GM12878 (cell line): ENCODE measurements around the gene PLCG1.

Source experiments
- KDM1A ChIP-seq: fragments of 200-600 bp; sonication (generic); IDR thresholded peaks from 2 replicates; pipeline ENCODE4 v1.6.1; 2016; ENCODE audit warnings: borderline replicate concordance
- MAX ChIP-seq: IDR thresholded peaks from 2 replicates; pipeline ENCODE4 v1.6.1; 2012; ENCODE audit warnings: low read depth, low read length, improper control_type of control experiment
- MLLT1 ChIP-seq: fragments of 450-650 bp; IDR thresholded peaks from 2 replicates; pipeline ENCODE4 v1.6.1; 2016; ENCODE audit warnings: mild to moderate bottlenecking
- TF ChIP-seq, protein P1 (sequence below), 3 experiments: IDR thresholded peaks in 2 of 3; conservative IDR thresholded peaks in 1 of 3; 2 replicates each; pipeline ENCODE4 v1.5.1; 2011; ENCODE audit warnings: low read depth in 3 of 3, low read length in 3 of 3, mild to moderate bottlenecking in 3 of 3, control low read depth in 2 of 3, moderate library complexity in 2 of 3, inconsistent platforms in 1 of 3, mixed read lengths in 1 of 3; ENCODE audit not compliant: control insufficient read depth in 2 of 3, insufficient read depth in 1 of 3; ENCODE audit errors: extremely low read depth in 1 of 3
- TF ChIP-seq, protein P2 (sequence below): IDR thresholded peaks from 2 replicates; pipeline ENCODE4 v1.6.1; 2012; ENCODE audit warnings: mild to moderate bottlenecking, low read depth, low read length

DNA sequence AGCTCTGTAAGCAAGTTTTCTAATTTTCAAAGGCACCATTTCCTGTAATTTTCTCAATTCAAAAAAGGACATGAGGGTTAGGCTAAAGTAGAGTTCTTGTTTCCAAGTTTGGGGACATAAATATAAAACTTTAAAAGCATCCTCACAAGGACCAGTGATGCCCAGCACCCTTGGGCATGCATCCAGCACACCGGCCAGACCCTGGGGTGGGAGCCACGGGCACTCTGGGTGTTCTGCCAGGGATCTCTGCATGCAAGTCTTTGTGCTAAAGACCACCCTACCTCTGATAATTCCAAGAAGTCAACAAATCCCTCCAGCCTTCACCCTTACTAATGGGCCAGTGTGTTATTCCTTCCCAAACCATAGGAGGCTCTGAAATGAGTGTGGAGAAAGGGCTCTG, 46.5 kb downstream of the PLCG1 start:
- no peak for TF ChIP-seq KDM1A
- TF ChIP-seq, protein P1, sequence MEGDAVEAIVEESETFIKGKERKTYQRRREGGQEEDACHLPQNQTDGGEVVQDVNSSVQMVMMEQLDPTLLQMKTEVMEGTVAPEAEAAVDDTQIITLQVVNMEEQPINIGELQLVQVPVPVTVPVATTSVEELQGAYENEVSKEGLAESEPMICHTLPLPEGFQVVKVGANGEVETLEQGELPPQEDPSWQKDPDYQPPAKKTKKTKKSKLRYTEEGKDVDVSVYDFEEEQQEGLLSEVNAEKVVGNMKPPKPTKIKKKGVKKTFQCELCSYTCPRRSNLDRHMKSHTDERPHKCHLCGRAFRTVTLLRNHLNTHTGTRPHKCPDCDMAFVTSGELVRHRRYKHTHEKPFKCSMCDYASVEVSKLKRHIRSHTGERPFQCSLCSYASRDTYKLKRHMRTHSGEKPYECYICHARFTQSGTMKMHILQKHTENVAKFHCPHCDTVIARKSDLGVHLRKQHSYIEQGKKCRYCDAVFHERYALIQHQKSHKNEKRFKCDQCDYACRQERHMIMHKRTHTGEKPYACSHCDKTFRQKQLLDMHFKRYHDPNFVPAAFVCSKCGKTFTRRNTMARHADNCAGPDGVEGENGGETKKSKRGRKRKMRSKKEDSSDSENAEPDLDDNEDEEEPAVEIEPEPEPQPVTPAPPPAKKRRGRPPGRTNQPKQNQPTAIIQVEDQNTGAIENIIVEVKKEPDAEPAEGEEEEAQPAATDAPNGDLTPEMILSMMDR (IDR thresholded peaks at IDR 0.05 in 2 of 3, conservative IDR thresholded peaks at IDR 0.05 in 1 of 3; ENCODE audit: control insufficient read depth in 2 of 3, extremely low read depth in 1 of 3, insufficient read depth in 1 of 3, low read depth in 3 of 3, low read length in 3 of 3), result no peak
- no peak for TF ChIP-seq MLLT1
- TF ChIP-seq MAX, result no peak
- TF ChIP-seq, protein P2, sequence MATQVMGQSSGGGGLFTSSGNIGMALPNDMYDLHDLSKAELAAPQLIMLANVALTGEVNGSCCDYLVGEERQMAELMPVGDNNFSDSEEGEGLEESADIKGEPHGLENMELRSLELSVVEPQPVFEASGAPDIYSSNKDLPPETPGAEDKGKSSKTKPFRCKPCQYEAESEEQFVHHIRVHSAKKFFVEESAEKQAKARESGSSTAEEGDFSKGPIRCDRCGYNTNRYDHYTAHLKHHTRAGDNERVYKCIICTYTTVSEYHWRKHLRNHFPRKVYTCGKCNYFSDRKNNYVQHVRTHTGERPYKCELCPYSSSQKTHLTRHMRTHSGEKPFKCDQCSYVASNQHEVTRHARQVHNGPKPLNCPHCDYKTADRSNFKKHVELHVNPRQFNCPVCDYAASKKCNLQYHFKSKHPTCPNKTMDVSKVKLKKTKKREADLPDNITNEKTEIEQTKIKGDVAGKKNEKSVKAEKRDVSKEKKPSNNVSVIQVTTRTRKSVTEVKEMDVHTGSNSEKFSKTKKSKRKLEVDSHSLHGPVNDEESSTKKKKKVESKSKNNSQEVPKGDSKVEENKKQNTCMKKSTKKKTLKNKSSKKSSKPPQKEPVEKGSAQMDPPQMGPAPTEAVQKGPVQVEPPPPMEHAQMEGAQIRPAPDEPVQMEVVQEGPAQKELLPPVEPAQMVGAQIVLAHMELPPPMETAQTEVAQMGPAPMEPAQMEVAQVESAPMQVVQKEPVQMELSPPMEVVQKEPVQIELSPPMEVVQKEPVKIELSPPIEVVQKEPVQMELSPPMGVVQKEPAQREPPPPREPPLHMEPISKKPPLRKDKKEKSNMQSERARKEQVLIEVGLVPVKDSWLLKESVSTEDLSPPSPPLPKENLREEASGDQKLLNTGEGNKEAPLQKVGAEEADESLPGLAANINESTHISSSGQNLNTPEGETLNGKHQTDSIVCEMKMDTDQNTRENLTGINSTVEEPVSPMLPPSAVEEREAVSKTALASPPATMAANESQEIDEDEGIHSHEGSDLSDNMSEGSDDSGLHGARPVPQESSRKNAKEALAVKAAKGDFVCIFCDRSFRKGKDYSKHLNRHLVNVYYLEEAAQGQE, result no peak
